Progenitor cell of endocrine pancreas (in vitro differentiated cells): ENCODE measurements around the gene SPON1. TPM values are rescaled to one million over a fixed set of nuclear protein-coding genes. Genes with fewer than 3 reads are reported as not detected.
"Not testable (repeated sequence)": the region's sequence is repeated elsewhere in the genome, so short reads cannot be mapped to it uniquely, and the experiment has no call there.

ENCODE experiments used
- DNase-seq: peaks from one replicate; pipeline ENCODE4 v3.0.0; 2021; ENCODE audit warnings: low spot score; ENCODE audit not compliant: unreplicated experiment
- H3K27ac Mint-ChIP-seq: 2 replicates; pipeline ENCODE4 v1.8.0; 2021; ENCODE audit warnings: mild to moderate bottlenecking, moderate library complexity, mixed read lengths
- H3K27me3 Mint-ChIP-seq: 2 replicates; pipeline ENCODE4 v1.8.0; 2021; ENCODE audit warnings: mixed read lengths
- H3K36me3 Mint-ChIP-seq: 2 replicates; pipeline ENCODE4 v1.8.0; 2022; ENCODE audit warnings: mixed read lengths; ENCODE audit not compliant: insufficient read depth
- H3K4me1 Mint-ChIP-seq: 2 replicates; pipeline ENCODE4 v1.8.0; 2021; ENCODE audit warnings: low read depth, mixed read lengths
- H3K4me3 Mint-ChIP-seq: 2 replicates; pipeline ENCODE4 v1.8.0; 2021; ENCODE audit warnings: low read depth, mild to moderate bottlenecking, moderate library complexity, mixed read lengths
- H3K9me3 Mint-ChIP-seq: 2 replicates; pipeline ENCODE4 v1.8.0; 2021; ENCODE audit warnings: low read depth, mixed read lengths
- CTCF ChIP-seq: fragments of 200-600 bp; sonication (generic); IDR thresholded peaks from one replicate; pipeline ENCODE4 v1.5.0; 2021; ENCODE audit warnings: antibody characterized with exemption, mild to moderate bottlenecking; ENCODE audit not compliant: unreplicated experiment
- total RNA-seq: library from RNA; stranded (reverse); gene quantifications from 2 replicates; pipeline ENCODE4 v1.2.1, GENCODE V29; 2021

Gene SPON1
- total RNA-seq, 1 donor from 2014 or later = 13.7 TPM

- Mint-ChIP-seq H3K4me3 (no peak overlapping the region), H3K27ac (no peak overlapping the region), H3K4me1 (peaks cover 7% of the 10 kb centered on the region), H3K36me3 (no peaks in the 10 kb centered on the region), H3K27me3 (no peaks in the 10 kb centered on the region), H3K9me3 (peaks cover 4% of the 10 kb centered on the region)
- DNase-seq = no peak
- TF ChIP-seq CTCF = no peak
Observed at GRCh38 chr11:13928566-13929251, 33.8 kb upstream of the SPON1 start.

- Mint-ChIP-seq H3K9me3 (peaks cover 4% of the 10 kb centered on the region), H3K36me3 (no peaks in the 10 kb centered on the region), H3K4me3 (no peak overlapping the region), H3K4me1 (peaks cover 7% of the 10 kb centered on the region), H3K27me3 (no peaks in the 10 kb centered on the region), H3K27ac (no peak overlapping the region)
- DNase-seq = no peak
- no peak for TF ChIP-seq CTCF
Observed at GRCh38 chr11:13929395-13929891, 33.1 kb upstream of the SPON1 start.

GRCh38 chr11:13931356-13931755 lies 31.2 kb upstream of the SPON1 start:
- H3K4me1 Mint-ChIP-seq = peaks cover 7% of the 10 kb centered on the region
- no peak overlapping the region for H3K4me3 Mint-ChIP-seq
- H3K27ac Mint-ChIP-seq = no peak overlapping the region
- H3K36me3 Mint-ChIP-seq = no peaks in the 10 kb centered on the region
- H3K27me3 Mint-ChIP-seq = no peaks in the 10 kb centered on the region
- no peak for DNase-seq
- no peak for TF ChIP-seq CTCF
- peaks cover 4% of the 10 kb centered on the region for H3K9me3 Mint-ChIP-seq

- not testable (repeated sequence) for H3K36me3 Mint-ChIP-seq, H3K4me3 Mint-ChIP-seq, H3K9me3 Mint-ChIP-seq
Observed at GRCh38 chr11:13937154-13937553, 25.4 kb upstream of the SPON1 start.

GRCh38 chr11:13938829-13939228 lies 23.7 kb upstream of the SPON1 start:
- H3K9me3 Mint-ChIP-seq, H3K27ac Mint-ChIP-seq, H3K36me3 Mint-ChIP-seq, H3K27me3 Mint-ChIP-seq, H3K4me1 Mint-ChIP-seq, H3K4me3 Mint-ChIP-seq, DNase-seq: not testable (repeated sequence)

More at GRCh38 chr11:13937154-13937553, 25.4 kb upstream of the SPON1 start:
- H3K27ac Mint-ChIP-seq, DNase-seq, H3K27me3 Mint-ChIP-seq, H3K4me1 Mint-ChIP-seq: not testable (repeated sequence)

- H3K27me3 Mint-ChIP-seq = peaks cover 4% of the 10 kb centered on the region
- H3K4me1 Mint-ChIP-seq = peaks cover 14% of the 10 kb centered on the region
- TF ChIP-seq CTCF = no peak
- H3K9me3 Mint-ChIP-seq = peaks cover 4% of the 10 kb centered on the region
- no peak overlapping the region for H3K4me3 Mint-ChIP-seq
- H3K27ac Mint-ChIP-seq = no peak overlapping the region
- no peak for DNase-seq
- H3K36me3 Mint-ChIP-seq = no peaks in the 10 kb centered on the region
Observed at GRCh38 chr11:13939961-13940906, 22.3 kb upstream of the SPON1 start.
